Measurements from ENCODE around the gene CLCA1.

The CLCA1 gene

GRCh38 chr1:86516335-86516734 lies 47.6 kb downstream of the CLCA1 start:
- no peak overlapping the region for H3K9ac ChIP-seq (ENCODE audit: insufficient read length, low read depth)
- H3K27me3 ChIP-seq (ENCODE audit: insufficient read depth, insufficient read length) = no peaks in the 10 kb centered on the region
- DNase-seq (ENCODE audit: low read depth, low spot score) = no peak
- no peaks in the 10 kb centered on the region for H3K9me3 ChIP-seq (ENCODE audit: insufficient read depth, low read length)
- TF ChIP-seq YY1 (IDR thresholded peaks at IDR 0.05; ENCODE audit: insufficient read depth, insufficient read length) (no peak), SUZ12 (IDR thresholded peaks at IDR 0.05; ENCODE audit: extremely low read depth, insufficient read depth, insufficient read length) (no peak), ZNF274 (IDR thresholded peaks at IDR 0.05; ENCODE audit: low read depth, low read length) (no peak)
- no peaks in the 10 kb centered on the region for H3K4me1 ChIP-seq (ENCODE audit: insufficient read depth, insufficient read length)
- H3K4me3 ChIP-seq (ENCODE audit: insufficient read length, low read depth) = no peak overlapping the region
- H3K36me3 ChIP-seq (ENCODE audit: insufficient read depth, insufficient read length, low read length) = no peaks in the 10 kb centered on the region

DNA sequence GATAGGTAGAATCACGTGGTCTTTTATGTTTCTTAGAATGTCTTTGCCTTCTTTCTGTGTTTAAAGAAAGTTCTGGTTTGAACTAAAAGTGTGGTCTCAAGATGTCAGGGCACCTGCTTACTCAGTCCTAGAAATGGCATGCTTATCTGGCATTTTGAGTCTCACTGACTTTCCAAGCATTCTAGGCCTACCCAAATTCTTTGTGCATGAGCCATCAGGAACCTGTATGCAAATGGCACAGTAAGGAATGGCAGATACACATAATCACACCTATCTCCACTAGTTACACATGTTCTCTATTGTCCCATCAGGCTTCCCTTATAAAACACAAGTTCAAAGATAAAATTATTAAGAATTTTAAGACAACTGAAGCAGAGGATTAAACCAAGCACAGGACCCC lies 48.6 kb downstream of the CLCA1 start:
- no peaks in the 10 kb centered on the region for H3K9me3 ChIP-seq (ENCODE audit: insufficient read depth, low read length)
- no peak for TF ChIP-seq SUZ12 (IDR thresholded peaks at IDR 0.05; ENCODE audit: extremely low read depth, insufficient read depth, insufficient read length)
- TF ChIP-seq ZNF274 (IDR thresholded peaks at IDR 0.05; ENCODE audit: low read depth, low read length) = no peak
- no peak for TF ChIP-seq YY1 (IDR thresholded peaks at IDR 0.05; ENCODE audit: insufficient read depth, insufficient read length)
- DNase-seq (ENCODE audit: low read depth, low spot score) = no peak
- no peaks in the 10 kb centered on the region for H3K27me3 ChIP-seq (ENCODE audit: insufficient read depth, insufficient read length)
- H3K4me3 ChIP-seq (ENCODE audit: insufficient read length, low read depth) = no peak overlapping the region
- no peaks in the 10 kb centered on the region for H3K4me1 ChIP-seq (ENCODE audit: insufficient read depth, insufficient read length)
- no peak overlapping the region for H3K9ac ChIP-seq (ENCODE audit: insufficient read length, low read depth)
- H3K36me3 ChIP-seq (ENCODE audit: insufficient read depth, insufficient read length, low read length) = no peaks in the 10 kb centered on the region

GRCh38 chr1:86520789-86521521 lies 52.2 kb downstream of the CLCA1 start:
- no peak for TF ChIP-seq YY1 (IDR thresholded peaks at IDR 0.05; ENCODE audit: insufficient read depth, insufficient read length)
- TF ChIP-seq SUZ12 (IDR thresholded peaks at IDR 0.05; ENCODE audit: extremely low read depth, insufficient read depth, insufficient read length) = no peak
- no peak for TF ChIP-seq ZNF274 (IDR thresholded peaks at IDR 0.05; ENCODE audit: low read depth, low read length)
- Histone ChIP-seq H3K9ac (ENCODE audit: insufficient read length, low read depth) (no peak overlapping the region), H3K27me3 (ENCODE audit: insufficient read depth, insufficient read length) (no peaks in the 10 kb centered on the region), H3K4me1 (ENCODE audit: insufficient read depth, insufficient read length) (no peaks in the 10 kb centered on the region), H3K36me3 (ENCODE audit: insufficient read depth, insufficient read length, low read length) (no peaks in the 10 kb centered on the region), H3K4me3 (ENCODE audit: insufficient read length, low read depth) (no peak overlapping the region), H3K9me3 (ENCODE audit: insufficient read depth, low read length) (peaks cover 25% of the 10 kb centered on the region)
- DNase-seq (ENCODE audit: low read depth, low spot score) = no peak

GRCh38 chr1:86521522-86521891 lies 52.8 kb downstream of the CLCA1 start:
- H3K9me3 ChIP-seq (ENCODE audit: insufficient read depth, low read length) = peaks cover 25% of the 10 kb centered on the region
- H3K27me3 ChIP-seq (ENCODE audit: insufficient read depth, insufficient read length) = no peaks in the 10 kb centered on the region
- TF ChIP-seq YY1 (IDR thresholded peaks at IDR 0.05; ENCODE audit: insufficient read depth, insufficient read length) = no peak
- TF ChIP-seq SUZ12 (IDR thresholded peaks at IDR 0.05; ENCODE audit: extremely low read depth, insufficient read depth, insufficient read length) = no peak
- no peak for TF ChIP-seq ZNF274 (IDR thresholded peaks at IDR 0.05; ENCODE audit: low read depth, low read length)
- H3K9ac ChIP-seq (ENCODE audit: insufficient read length, low read depth) = no peak overlapping the region
- no peaks in the 10 kb centered on the region for H3K36me3 ChIP-seq (ENCODE audit: insufficient read depth, insufficient read length, low read length)
- H3K4me1 ChIP-seq (ENCODE audit: insufficient read depth, insufficient read length) = no peaks in the 10 kb centered on the region
- no peak for DNase-seq (ENCODE audit: low read depth, low spot score)
- no peak overlapping the region for H3K4me3 ChIP-seq (ENCODE audit: insufficient read length, low read depth)

GRCh38 chr1:86522240-86522639 lies 53.5 kb downstream of the CLCA1 start:
- DNase-seq (ENCODE audit: low read depth, low spot score) = no peak
- TF ChIP-seq YY1 (IDR thresholded peaks at IDR 0.05; ENCODE audit: insufficient read depth, insufficient read length) (no peak), SUZ12 (IDR thresholded peaks at IDR 0.05; ENCODE audit: extremely low read depth, insufficient read depth, insufficient read length) (no peak), ZNF274 (IDR thresholded peaks at IDR 0.05; ENCODE audit: low read depth, low read length) (no peak)
- no peak overlapping the region for H3K9ac ChIP-seq (ENCODE audit: insufficient read length, low read depth)
- peaks cover 25% of the 10 kb centered on the region for H3K9me3 ChIP-seq (ENCODE audit: insufficient read depth, low read length)
- H3K36me3 ChIP-seq (ENCODE audit: insufficient read depth, insufficient read length, low read length) = no peaks in the 10 kb centered on the region
- no peaks in the 10 kb centered on the region for H3K4me1 ChIP-seq (ENCODE audit: insufficient read depth, insufficient read length)
- H3K27me3 ChIP-seq (ENCODE audit: insufficient read depth, insufficient read length) = no peaks in the 10 kb centered on the region
- no peak overlapping the region for H3K4me3 ChIP-seq (ENCODE audit: insufficient read length, low read depth)

- Histone ChIP-seq H3K4me1 (ENCODE audit: insufficient read depth, insufficient read length) (no peaks in the 10 kb centered on the region), H3K9ac (ENCODE audit: insufficient read length, low read depth) (no peak overlapping the region), H3K27me3 (ENCODE audit: insufficient read depth, insufficient read length) (no peaks in the 10 kb centered on the region), H3K36me3 (ENCODE audit: insufficient read depth, insufficient read length, low read length) (no peaks in the 10 kb centered on the region), H3K4me3 (ENCODE audit: insufficient read length, low read depth) (no peak overlapping the region), H3K9me3 (ENCODE audit: insufficient read depth, low read length) (peaks cover 25% of the 10 kb centered on the region)
- no peak for DNase-seq (ENCODE audit: low read depth, low spot score)
- no peak for TF ChIP-seq ZNF274 (IDR thresholded peaks at IDR 0.05; ENCODE audit: low read depth, low read length)
- no peak for TF ChIP-seq YY1 (IDR thresholded peaks at IDR 0.05; ENCODE audit: insufficient read depth, insufficient read length)
- TF ChIP-seq SUZ12 (IDR thresholded peaks at IDR 0.05; ENCODE audit: extremely low read depth, insufficient read depth, insufficient read length) = no peak
Measured at GRCh38 chr1:86523670-86524354, 55.1 kb downstream of the CLCA1 start.

GRCh38 chr1:86527306-86527705 lies 58.6 kb downstream of the CLCA1 start:
- Histone ChIP-seq H3K9me3 (ENCODE audit: insufficient read depth, low read length) (peaks cover 25% of the 10 kb centered on the region), H3K4me3 (ENCODE audit: insufficient read length, low read depth) (no peak overlapping the region), H3K27me3 (ENCODE audit: insufficient read depth, insufficient read length) (no peaks in the 10 kb centered on the region), H3K36me3 (ENCODE audit: insufficient read depth, insufficient read length, low read length) (no peaks in the 10 kb centered on the region), H3K9ac (ENCODE audit: insufficient read length, low read depth) (no peak overlapping the region), H3K4me1 (ENCODE audit: insufficient read depth, insufficient read length) (no peaks in the 10 kb centered on the region)
- DNase-seq (ENCODE audit: low read depth, low spot score) = no peak
- no peak for TF ChIP-seq YY1 (IDR thresholded peaks at IDR 0.05; ENCODE audit: insufficient read depth, insufficient read length)
- no peak for TF ChIP-seq SUZ12 (IDR thresholded peaks at IDR 0.05; ENCODE audit: extremely low read depth, insufficient read depth, insufficient read length)
- TF ChIP-seq ZNF274 (IDR thresholded peaks at IDR 0.05; ENCODE audit: low read depth, low read length) = no peak

Data from NT2/D1 (cell line).